Measurements from ENCODE around the gene ELAPOR1. TPM values are rescaled to one million over a fixed set of nuclear protein-coding genes. Genes with fewer than 3 reads are reported as not detected.

Gene ELAPOR1
- total and polyA plus RNA-seq, 9 of the 15 experiments (the other 6 are each of a cell fraction or from before 2014, with no cell fraction given): 0.07 to 1.2 (median 0.18) TPM

- TF ChIP-seq GATAD2B (IDR thresholded peaks at IDR 0.05; ENCODE audit: borderline replicate concordance): peak; percentile 21; the same call in 1 of the 2 replicates
- peak; percentile 38 to 98; a peak in 3 of 4 replicates for TF ChIP-seq TEAD1 (CRISPR knock-in tag; IDR thresholded peaks at IDR 0.05)
- no peak for TF ChIP-seq ZKSCAN3 (CRISPR knock-in tag; IDR thresholded peaks at IDR 0.05)
- 0 out of 2 replicates have a peak, but pooled peaks have one; percentile 40 for TF ChIP-seq ZNF143 (CRISPR knock-in tag; IDR thresholded peaks at IDR 0.05)
- peak; percentile 65 to 81; a peak in 2 of 4 replicates for TF ChIP-seq UBTF (IDR thresholded peaks at IDR 0.05; ENCODE audit: borderline replicate concordance in 1 of 2, low read depth in 2 of 2, low read length in 2 of 2)
- TF ChIP-seq ZBTB33 (CRISPR knock-in tag; IDR thresholded peaks at IDR 0.05): peak; percentile 58; the same call in 1 of the 2 replicates
- peak in 1 of 2 experiments; percentile 77; a peak in 1 of 4 replicates for TF ChIP-seq CSDE1 (IDR thresholded peaks at IDR 0.05)
- TF ChIP-seq SP1 (CRISPR knock-in tag; IDR thresholded peaks at IDR 0.05): 0 out of 2 replicates have a peak, but pooled peaks have one; percentile 54
- 0 out of 2 replicates have a peak, but pooled peaks have one; percentile 8 for TF ChIP-seq SMARCE1 (IDR thresholded peaks at IDR 0.05)
- TF ChIP-seq ARNT (IDR thresholded peaks at IDR 0.05): no peak
- no peak for TF ChIP-seq XRCC3 (IDR thresholded peaks at IDR 0.05)
- peak; percentile 38; the same call in 1 of the 2 replicates for TF ChIP-seq ZNF384 (IDR thresholded peaks at IDR 0.05; ENCODE audit: low read depth, low read length)
- TF ChIP-seq RBM22 (IDR thresholded peaks at IDR 0.05; ENCODE audit: low read depth, low read length, poor library complexity, severe bottlenecking): peak; percentile 19
- TF ChIP-seq CTBP1 (IDR thresholded peaks at IDR 0.05; ENCODE audit: borderline replicate concordance): peak; percentile 82
- TF ChIP-seq KDM5B (IDR thresholded peaks at IDR 0.05; ENCODE audit: insufficient replicate concordance, low read depth, low read length): peak; percentile 21
- TF ChIP-seq, protein P1, sequence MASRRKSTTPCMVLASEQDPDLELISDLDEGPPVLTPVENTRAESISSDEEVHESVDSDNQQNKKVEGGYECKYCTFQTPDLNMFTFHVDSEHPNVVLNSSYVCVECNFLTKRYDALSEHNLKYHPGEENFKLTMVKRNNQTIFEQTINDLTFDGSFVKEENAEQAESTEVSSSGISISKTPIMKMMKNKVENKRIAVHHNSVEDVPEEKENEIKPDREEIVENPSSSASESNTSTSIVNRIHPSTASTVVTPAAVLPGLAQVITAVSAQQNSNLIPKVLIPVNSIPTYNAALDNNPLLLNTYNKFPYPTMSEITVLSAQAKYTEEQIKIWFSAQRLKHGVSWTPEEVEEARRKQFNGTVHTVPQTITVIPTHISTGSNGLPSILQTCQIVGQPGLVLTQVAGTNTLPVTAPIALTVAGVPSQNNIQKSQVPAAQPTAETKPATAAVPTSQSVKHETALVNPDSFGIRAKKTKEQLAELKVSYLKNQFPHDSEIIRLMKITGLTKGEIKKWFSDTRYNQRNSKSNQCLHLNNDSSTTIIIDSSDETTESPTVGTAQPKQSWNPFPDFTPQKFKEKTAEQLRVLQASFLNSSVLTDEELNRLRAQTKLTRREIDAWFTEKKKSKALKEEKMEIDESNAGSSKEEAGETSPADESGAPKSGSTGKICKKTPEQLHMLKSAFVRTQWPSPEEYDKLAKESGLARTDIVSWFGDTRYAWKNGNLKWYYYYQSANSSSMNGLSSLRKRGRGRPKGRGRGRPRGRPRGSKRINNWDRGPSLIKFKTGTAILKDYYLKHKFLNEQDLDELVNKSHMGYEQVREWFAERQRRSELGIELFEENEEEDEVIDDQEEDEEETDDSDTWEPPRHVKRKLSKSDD (conservative IDR thresholded peaks at IDR 0.05; ENCODE audit: low read length): 0 out of 2 replicates have a peak, but pooled peaks have one; percentile 80
- TF ChIP-seq ZFP36 (IDR thresholded peaks at IDR 0.05; ENCODE audit: low read depth, low read length, partially characterized antibody): peak; percentile 14
- TF ChIP-seq ZKSCAN1 (IDR thresholded peaks at IDR 0.05; ENCODE audit: low read depth, low read length): 0 out of 2 replicates have a peak, but pooled peaks have one; percentile 48
- TF ChIP-seq NRF1 (conservative IDR thresholded peaks at IDR 0.05 in 1 of 2, IDR thresholded peaks at IDR 0.05 in 1 of 2): peak; percentile 12 to 34; a peak in 1 of 4 replicates
- peak; percentile 75; the same call in 1 of the 2 replicates for TF ChIP-seq STAG1 (CRISPR knock-in tag; IDR thresholded peaks at IDR 0.05; ENCODE audit: borderline replicate concordance)
Measured at GRCh38 chr1:109112652-109113285, 1.1 kb upstream of the ELAPOR1 start (continued).

Measured in K562 (cell line).